Measurements from ENCODE around the gene KRTAP13-1.

DNA sequence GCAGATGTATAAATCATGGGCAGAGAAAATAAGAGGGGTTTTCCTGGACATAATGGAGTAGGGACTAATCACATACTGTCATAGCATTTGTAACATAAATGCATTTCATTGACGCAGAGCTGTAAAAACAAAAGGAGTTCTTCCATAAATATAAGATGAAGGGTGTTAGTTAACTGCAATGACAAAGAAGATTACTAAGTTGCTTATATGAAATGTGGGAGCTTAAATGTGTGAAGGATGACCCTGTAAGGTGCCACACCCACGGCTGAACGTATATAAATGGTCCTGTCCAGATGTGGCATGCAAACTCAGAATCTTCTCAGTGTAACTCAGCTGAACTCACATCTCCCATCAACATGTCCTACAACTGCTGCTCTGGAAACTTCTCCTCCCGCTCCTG is at the start of gene KRTAP13-1:
- TF ChIP-seq, protein P1, sequence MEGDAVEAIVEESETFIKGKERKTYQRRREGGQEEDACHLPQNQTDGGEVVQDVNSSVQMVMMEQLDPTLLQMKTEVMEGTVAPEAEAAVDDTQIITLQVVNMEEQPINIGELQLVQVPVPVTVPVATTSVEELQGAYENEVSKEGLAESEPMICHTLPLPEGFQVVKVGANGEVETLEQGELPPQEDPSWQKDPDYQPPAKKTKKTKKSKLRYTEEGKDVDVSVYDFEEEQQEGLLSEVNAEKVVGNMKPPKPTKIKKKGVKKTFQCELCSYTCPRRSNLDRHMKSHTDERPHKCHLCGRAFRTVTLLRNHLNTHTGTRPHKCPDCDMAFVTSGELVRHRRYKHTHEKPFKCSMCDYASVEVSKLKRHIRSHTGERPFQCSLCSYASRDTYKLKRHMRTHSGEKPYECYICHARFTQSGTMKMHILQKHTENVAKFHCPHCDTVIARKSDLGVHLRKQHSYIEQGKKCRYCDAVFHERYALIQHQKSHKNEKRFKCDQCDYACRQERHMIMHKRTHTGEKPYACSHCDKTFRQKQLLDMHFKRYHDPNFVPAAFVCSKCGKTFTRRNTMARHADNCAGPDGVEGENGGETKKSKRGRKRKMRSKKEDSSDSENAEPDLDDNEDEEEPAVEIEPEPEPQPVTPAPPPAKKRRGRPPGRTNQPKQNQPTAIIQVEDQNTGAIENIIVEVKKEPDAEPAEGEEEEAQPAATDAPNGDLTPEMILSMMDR (IDR thresholded peaks at IDR 0.05) = no peak
- TF ChIP-seq POLR2AphosphoS5 (IDR thresholded peaks at IDR 0.05) = no peak
